KOPT-K1 (cell line): ENCODE data around the gene DMC1.
"Not testable (repeated sequence)": the region's sequence is repeated elsewhere in the genome, so short reads cannot be mapped to it uniquely, and the experiment has no call there.

Experiments used
- H3K27ac ChIP-seq: fragments of 200-600 bp; sonication (generic); 2 replicates; pipeline ENCODE4 v1.5.1; 2016; ENCODE audit warnings: antibody characterized with exemption, mild to moderate bottlenecking, low read depth, low read length; ENCODE audit not compliant: poor library complexity, severe bottlenecking
- H3K36me3 ChIP-seq: fragments of 200-600 bp; sonication (generic); 2 replicates; pipeline ENCODE4 v1.5.1; 2017; ENCODE audit warnings: antibody characterized with exemption, mild to moderate bottlenecking, low read length, moderate library complexity; ENCODE audit not compliant: insufficient read depth
- H3K9me3 ChIP-seq: fragments of 200-600 bp; sonication (generic); 2 replicates; pipeline ENCODE4 v1.5.1; 2017; ENCODE audit warnings: antibody characterized with exemption, low read length, mild to moderate bottlenecking; ENCODE audit not compliant: insufficient read depth, poor library complexity, severe bottlenecking

DMC1 gene

GRCh38 chr22:38582923-38583322 is 12.9 kb upstream of the DMC1 start:
- not testable (repeated sequence) for H3K9me3 ChIP-seq, H3K36me3 ChIP-seq, H3K27ac ChIP-seq

GRCh38 chr22:38578505-38578904 is 8.5 kb upstream of the DMC1 start:
- H3K27ac ChIP-seq, result no peak overlapping the region
- H3K9me3 ChIP-seq, result no peaks in the 10 kb centered on the region
- H3K36me3 ChIP-seq, result no peaks in the 10 kb centered on the region

- H3K36me3 ChIP-seq, result 0 out of 2 replicates have a peak, but pooled peaks cover 2% of the 10 kb centered on the region
- H3K9me3 ChIP-seq, result no peaks in the 10 kb centered on the region
- no peak overlapping the region for H3K27ac ChIP-seq
Measured at GRCh38 chr22:38572065-38572464, 2.1 kb upstream of the DMC1 start.

GRCh38 chr22:38570779-38571364 is 889 bp upstream of the DMC1 start:
- no peaks in the 10 kb centered on the region for H3K9me3 ChIP-seq
- H3K36me3 ChIP-seq, result 0 out of 2 replicates have a peak, but pooled peaks cover 14% of the 10 kb centered on the region
- peak overlapping the region; percentile 87 for H3K27ac ChIP-seq

GRCh38 chr22:38569181-38569971 is 607 bp downstream of the DMC1 start:
- H3K27ac ChIP-seq, result peak overlapping the region; percentile 88
- peaks cover 23% of the 10 kb centered on the region; the same call in 1 of the 2 replicates for H3K36me3 ChIP-seq
- H3K9me3 ChIP-seq, result no peaks in the 10 kb centered on the region

GRCh38 chr22:38567531-38568285 is 2.3 kb downstream of the DMC1 start:
- Histone ChIP-seq H3K27ac (no peak overlapping the region), H3K36me3 (peaks cover 27% of the 10 kb centered on the region; the same call in 1 of the 2 replicates), H3K9me3 (no peaks in the 10 kb centered on the region)

- H3K36me3 ChIP-seq, result peaks cover 32% of the 10 kb centered on the region
- H3K9me3 ChIP-seq, result no peaks in the 10 kb centered on the region
- H3K27ac ChIP-seq, result no peak overlapping the region
Measured at GRCh38 chr22:38566726-38567504, 3.1 kb downstream of the DMC1 start.

GRCh38 chr22:38565441-38565840 is 4.5 kb downstream of the DMC1 start:
- H3K27ac ChIP-seq, result no peak overlapping the region
- no peaks in the 10 kb centered on the region for H3K9me3 ChIP-seq
- H3K36me3 ChIP-seq, result peaks cover 47% of the 10 kb centered on the region

- Histone ChIP-seq H3K36me3 (peaks cover 52% of the 10 kb centered on the region), H3K27ac (no peak overlapping the region), H3K9me3 (no peaks in the 10 kb centered on the region)
Measured at GRCh38 chr22:38564669-38565068, 5.3 kb downstream of the DMC1 start.

GRCh38 chr22:38554281-38554680 is 15.7 kb downstream of the DMC1 start:
- peaks cover 32% of the 10 kb centered on the region for H3K36me3 ChIP-seq
- no peak overlapping the region for H3K27ac ChIP-seq
- no peaks in the 10 kb centered on the region for H3K9me3 ChIP-seq

GRCh38 chr22:38549101-38549894 is 20.7 kb downstream of the DMC1 start:
- peaks cover 7% of the 10 kb centered on the region for H3K9me3 ChIP-seq
- peaks cover 39% of the 10 kb centered on the region for H3K36me3 ChIP-seq
- H3K27ac ChIP-seq, result no peak overlapping the region

GRCh38 chr22:38540701-38541100 is 29.3 kb downstream of the DMC1 start:
- Histone ChIP-seq H3K9me3 (peaks cover 17% of the 10 kb centered on the region), H3K27ac (no peak overlapping the region), H3K36me3 (peaks cover 32% of the 10 kb centered on the region)

- peak overlapping the region; percentile 33 for H3K27ac ChIP-seq
Measured at GRCh38 chr22:38531251-38531938, 38.6 kb downstream of the DMC1 start.

More at GRCh38 chr22:38531251-38531938, 38.6 kb downstream of the DMC1 start:
- Histone ChIP-seq H3K36me3 (peaks cover 33% of the 10 kb centered on the region; the same call in 1 of the 2 replicates), H3K9me3 (no peaks in the 10 kb centered on the region)
